ENCODE measurements around the gene PTPRT.

Gene PTPRT

DNA sequence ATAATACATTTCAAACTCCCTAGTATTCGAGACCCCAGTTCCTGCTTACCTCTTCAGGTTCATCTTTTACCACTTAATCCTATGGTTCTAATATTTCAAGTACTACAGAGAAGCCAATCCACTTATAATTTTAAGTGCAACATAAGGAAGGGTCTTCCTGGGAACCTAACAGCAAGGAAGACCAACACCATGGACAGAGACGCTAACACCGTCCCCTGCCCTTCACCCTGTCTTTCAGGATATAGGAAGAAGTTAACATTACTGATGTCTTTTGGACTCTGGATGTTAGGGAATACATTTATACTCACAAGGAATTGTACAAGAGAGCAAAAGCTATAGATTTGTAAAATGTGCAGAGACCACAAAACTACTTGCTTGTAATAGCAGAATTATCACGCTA lies 1006.6 kb downstream of the PTPRT start:
- Histone ChIP-seq H3K9me3 (ENCODE audit: control insufficient read depth, low read length) (no peaks in the 10 kb centered on the region), H3K9ac (ENCODE audit: low read length) (no peak overlapping the region), H3K36me3 (ENCODE audit: control insufficient read depth, insufficient read depth, low read length) (no peaks in the 10 kb centered on the region), H3K4me1 (ENCODE audit: control insufficient read depth, insufficient read depth, low read length) (no peaks in the 10 kb centered on the region), H3K4me3 (ENCODE audit: low read length) (no peak overlapping the region), H3K27me3 (ENCODE audit: control insufficient read depth, insufficient read depth, low read length) (no peaks in the 10 kb centered on the region)

DNA sequence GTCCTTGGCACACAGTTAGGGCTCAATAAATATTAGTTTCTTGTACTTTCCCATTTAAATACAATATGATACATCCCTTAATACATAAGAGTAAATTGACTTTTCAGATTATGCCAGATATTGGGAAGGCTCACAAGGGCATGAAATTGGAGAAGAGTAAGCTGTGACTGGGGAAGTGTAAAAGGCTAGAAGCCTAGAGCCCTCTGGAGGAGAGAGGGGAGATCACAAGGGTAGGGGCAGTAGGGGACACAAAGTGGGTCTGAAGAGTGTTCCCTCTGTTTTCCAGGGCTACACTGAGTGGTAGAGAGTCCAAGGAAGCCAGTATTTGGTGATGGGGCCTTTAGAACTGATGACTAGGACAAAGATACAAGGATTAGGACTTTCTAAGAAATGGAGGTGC lies 1008.6 kb downstream of the PTPRT start:
- Histone ChIP-seq H3K36me3 (ENCODE audit: control insufficient read depth, insufficient read depth, low read length) (no peaks in the 10 kb centered on the region), H3K9ac (ENCODE audit: low read length) (no peak overlapping the region), H3K4me3 (ENCODE audit: low read length) (no peak overlapping the region), H3K27me3 (ENCODE audit: control insufficient read depth, insufficient read depth, low read length) (no peaks in the 10 kb centered on the region), H3K9me3 (ENCODE audit: control insufficient read depth, low read length) (no peaks in the 10 kb centered on the region), H3K4me1 (ENCODE audit: control insufficient read depth, insufficient read depth, low read length) (no peaks in the 10 kb centered on the region)

DNA sequence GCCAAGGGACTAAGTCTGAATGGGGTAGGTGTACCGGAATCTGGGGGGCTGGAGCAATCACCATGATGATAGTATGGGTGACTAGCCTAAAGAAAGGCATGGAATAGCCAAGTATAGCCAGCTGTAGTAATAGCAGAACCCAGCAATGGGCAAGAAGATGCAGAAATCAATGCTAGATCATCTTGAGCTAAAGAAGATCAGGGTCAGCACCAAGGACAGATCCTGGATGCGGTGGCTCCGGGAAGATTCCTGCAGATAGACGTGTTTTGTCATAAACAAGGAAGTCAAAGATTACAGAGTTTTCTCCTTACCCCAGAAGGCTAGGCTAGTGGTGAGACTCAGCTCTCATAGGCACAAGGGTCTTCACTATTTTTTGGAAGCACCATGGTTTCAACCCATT lies 1009.9 kb downstream of the PTPRT start:
- H3K36me3 ChIP-seq (ENCODE audit: control insufficient read depth, insufficient read depth, low read length) = no peaks in the 10 kb centered on the region

DNA sequence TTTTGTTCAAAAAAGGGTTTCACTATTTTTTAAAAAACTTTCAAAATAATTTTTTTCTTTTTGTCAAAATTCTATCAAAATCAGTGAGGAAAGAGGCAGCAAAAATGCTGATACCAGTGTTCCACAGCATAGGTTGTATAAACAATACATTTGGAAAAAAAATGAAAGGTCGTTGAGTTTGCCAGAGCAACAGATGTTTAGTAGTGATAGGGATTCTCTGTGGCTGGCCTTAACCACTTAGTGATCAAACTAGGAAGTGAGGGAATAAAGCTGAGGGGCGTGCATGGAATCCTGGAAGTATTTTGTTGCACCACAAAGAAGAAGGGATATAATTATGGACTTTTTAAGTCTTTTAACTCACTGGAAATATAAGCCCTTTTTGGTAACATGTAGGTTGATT lies 1016.3 kb downstream of the PTPRT start:
- no peaks in the 10 kb centered on the region for H3K36me3 ChIP-seq (ENCODE audit: control insufficient read depth, insufficient read depth, low read length)
- no peaks in the 10 kb centered on the region for H3K9me3 ChIP-seq (ENCODE audit: control insufficient read depth, low read length)
- no peaks in the 10 kb centered on the region for H3K27me3 ChIP-seq (ENCODE audit: control insufficient read depth, insufficient read depth, low read length)
- no peak overlapping the region for H3K9ac ChIP-seq (ENCODE audit: low read length)
- no peaks in the 10 kb centered on the region for H3K4me1 ChIP-seq (ENCODE audit: control insufficient read depth, insufficient read depth, low read length)
- H3K4me3 ChIP-seq (ENCODE audit: low read length) = no peak overlapping the region

More for the DNA sequence above, 1009.9 kb downstream of the PTPRT start:
- H3K27me3 ChIP-seq (ENCODE audit: control insufficient read depth, insufficient read depth, low read length) = no peaks in the 10 kb centered on the region
- no peaks in the 10 kb centered on the region for H3K9me3 ChIP-seq (ENCODE audit: control insufficient read depth, low read length)
- no peak overlapping the region for H3K9ac ChIP-seq (ENCODE audit: low read length)
- H3K4me1 ChIP-seq (ENCODE audit: control insufficient read depth, insufficient read depth, low read length) = no peaks in the 10 kb centered on the region
- H3K4me3 ChIP-seq (ENCODE audit: low read length) = no peak overlapping the region

DNA sequence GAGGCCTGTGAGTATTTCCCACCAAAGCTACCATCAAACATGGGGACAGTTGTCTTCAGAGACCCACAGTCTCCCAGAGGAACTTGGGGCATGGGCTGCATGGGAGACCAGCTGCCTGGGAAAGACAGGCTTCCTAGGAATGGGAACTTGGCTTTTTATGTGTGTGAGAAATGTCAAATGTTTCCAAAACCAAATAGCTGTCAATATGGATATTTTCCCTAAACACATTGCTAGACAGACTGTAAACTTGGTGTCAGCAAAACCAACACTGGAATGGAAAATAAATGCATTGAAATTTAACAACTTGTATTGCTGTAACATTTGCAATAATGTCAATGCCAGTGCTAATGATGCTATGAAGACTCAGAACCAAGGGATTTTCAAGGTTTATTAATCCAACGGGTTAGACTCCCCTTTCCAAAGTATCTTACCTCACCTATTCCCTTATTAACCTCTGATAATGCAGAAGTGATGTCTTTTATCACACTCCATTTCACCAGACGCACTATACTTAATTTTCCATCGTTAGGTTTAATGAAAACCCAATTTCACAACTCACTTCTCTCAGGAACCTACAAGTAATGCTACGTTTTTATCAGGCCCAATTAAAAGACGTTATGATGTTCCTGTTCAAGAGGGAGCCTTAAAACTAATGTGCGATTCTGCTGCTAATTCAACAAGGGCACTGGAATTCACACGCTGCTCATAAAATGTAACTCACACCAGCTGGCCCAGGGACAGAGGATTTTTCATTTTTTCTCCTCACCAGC lies 1025.4 kb downstream of the PTPRT start:
- H3K9me3 ChIP-seq (ENCODE audit: control insufficient read depth, low read length) = no peaks in the 10 kb centered on the region

DNA sequence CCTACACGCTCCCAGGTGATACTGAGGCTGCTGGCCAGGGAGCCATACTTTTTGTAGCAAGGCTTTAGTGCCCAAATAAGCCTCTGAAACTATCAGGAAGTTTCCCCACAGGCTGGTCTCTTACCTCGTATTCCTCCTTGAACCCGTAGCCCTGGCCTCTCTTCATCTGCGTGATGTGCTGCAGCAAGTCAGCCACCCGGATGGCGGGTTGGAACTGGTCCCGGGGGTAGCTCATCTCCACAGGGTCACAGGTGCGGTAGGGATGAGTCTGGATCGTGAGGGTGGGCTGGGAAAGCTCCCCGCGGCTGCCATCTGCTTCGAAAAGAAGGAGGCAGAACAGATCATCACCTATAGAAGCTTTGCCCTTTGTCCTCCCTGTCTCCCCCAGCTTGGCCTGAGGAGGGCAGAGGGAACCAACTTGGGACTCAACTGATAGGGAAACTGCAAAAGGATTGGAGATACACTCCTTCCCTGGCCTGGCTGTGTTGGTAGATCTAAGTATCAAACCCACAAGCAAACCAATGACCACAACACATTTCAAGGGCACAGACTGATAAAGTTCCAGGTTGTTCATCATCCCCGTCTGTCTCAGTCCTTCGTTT lies 1028.4 kb downstream of the PTPRT start:
- no peaks in the 10 kb centered on the region for H3K36me3 ChIP-seq (ENCODE audit: control insufficient read depth, insufficient read depth, low read length)
- no peak overlapping the region for H3K4me3 ChIP-seq (ENCODE audit: low read length)
- no peak overlapping the region for H3K9ac ChIP-seq (ENCODE audit: low read length)
- no peaks in the 10 kb centered on the region for H3K27me3 ChIP-seq (ENCODE audit: control insufficient read depth, insufficient read depth, low read length)
- no peaks in the 10 kb centered on the region for H3K9me3 ChIP-seq (ENCODE audit: control insufficient read depth, low read length)
- no peaks in the 10 kb centered on the region for H3K4me1 ChIP-seq (ENCODE audit: control insufficient read depth, insufficient read depth, low read length)

More for the DNA sequence above, 1025.4 kb downstream of the PTPRT start:
- no peaks in the 10 kb centered on the region for H3K4me1 ChIP-seq (ENCODE audit: control insufficient read depth, insufficient read depth, low read length)
- no peak overlapping the region for H3K4me3 ChIP-seq (ENCODE audit: low read length)
- H3K9ac ChIP-seq (ENCODE audit: low read length) = no peak overlapping the region
- H3K27me3 ChIP-seq (ENCODE audit: control insufficient read depth, insufficient read depth, low read length) = no peaks in the 10 kb centered on the region
- no peaks in the 10 kb centered on the region for H3K36me3 ChIP-seq (ENCODE audit: control insufficient read depth, insufficient read depth, low read length)

DNA sequence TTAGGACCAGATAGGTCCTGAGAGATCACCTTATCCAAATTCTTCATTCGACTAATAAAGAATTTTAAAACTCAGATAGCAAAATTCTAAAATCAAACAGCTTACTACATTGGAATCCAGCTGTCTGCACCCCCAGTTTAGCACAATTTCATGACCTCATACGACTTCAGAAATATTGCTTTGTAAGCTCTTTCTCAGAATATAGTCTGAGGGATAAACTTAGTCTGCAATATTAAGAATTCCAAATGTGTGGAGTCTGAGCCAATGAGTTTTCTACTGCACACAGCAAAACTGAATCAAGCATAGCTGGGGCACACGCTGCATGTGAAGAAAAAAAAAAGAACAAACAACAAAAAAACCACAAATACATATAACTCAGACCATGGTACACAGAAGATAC lies 1029.9 kb downstream of the PTPRT start:
- H3K27me3 ChIP-seq (ENCODE audit: control insufficient read depth, insufficient read depth, low read length) = no peaks in the 10 kb centered on the region
- H3K4me1 ChIP-seq (ENCODE audit: control insufficient read depth, insufficient read depth, low read length) = no peaks in the 10 kb centered on the region
- no peaks in the 10 kb centered on the region for H3K9me3 ChIP-seq (ENCODE audit: control insufficient read depth, low read length)
- no peaks in the 10 kb centered on the region for H3K36me3 ChIP-seq (ENCODE audit: control insufficient read depth, insufficient read depth, low read length)
- H3K9ac ChIP-seq (ENCODE audit: low read length) = no peak overlapping the region
- H3K4me3 ChIP-seq (ENCODE audit: low read length) = no peak overlapping the region

DNA sequence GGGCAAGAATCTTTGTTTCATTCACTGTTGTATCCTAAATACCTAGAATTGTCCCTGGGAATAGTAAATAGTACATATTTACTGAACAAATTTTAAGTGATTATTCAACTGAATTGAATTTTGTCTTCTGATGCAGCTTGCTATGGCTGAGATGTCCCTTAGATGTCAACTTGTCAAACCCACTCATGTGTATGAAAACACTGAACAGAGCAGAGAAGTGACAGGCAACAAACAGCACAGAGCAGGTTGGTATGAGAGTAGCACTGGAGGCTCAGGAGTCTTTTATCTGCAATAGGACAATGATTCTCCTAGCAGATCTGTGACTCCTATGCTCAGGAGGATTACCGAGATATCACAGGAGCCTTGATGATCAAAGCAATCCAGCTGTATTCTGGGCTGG lies 1031.4 kb downstream of the PTPRT start:
- no peaks in the 10 kb centered on the region for H3K27me3 ChIP-seq (ENCODE audit: control insufficient read depth, insufficient read depth, low read length)
- no peak overlapping the region for H3K4me3 ChIP-seq (ENCODE audit: low read length)
- H3K36me3 ChIP-seq (ENCODE audit: control insufficient read depth, insufficient read depth, low read length) = no peaks in the 10 kb centered on the region

DNA sequence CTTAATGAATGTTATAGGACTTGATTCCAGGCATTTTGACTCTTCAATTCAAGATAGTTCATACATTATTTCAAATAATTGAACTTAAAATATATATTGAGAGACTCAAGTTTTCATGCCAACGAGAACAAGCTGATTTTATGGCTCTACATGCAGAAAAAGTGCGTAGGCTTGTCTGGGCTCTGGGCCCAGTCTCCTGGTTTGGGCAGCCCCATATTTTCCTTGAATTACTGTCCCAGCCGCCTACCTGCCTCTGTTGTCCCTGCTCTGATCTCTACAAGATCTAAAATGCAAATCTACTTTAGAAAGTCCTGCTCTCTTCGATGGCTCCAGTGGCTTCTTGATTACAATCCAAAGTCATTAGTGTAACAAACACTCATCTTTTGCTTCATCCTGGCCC lies 1034.1 kb downstream of the PTPRT start:
- no peaks in the 10 kb centered on the region for H3K36me3 ChIP-seq (ENCODE audit: control insufficient read depth, insufficient read depth, low read length)
- H3K9me3 ChIP-seq (ENCODE audit: control insufficient read depth, low read length) = no peaks in the 10 kb centered on the region
- H3K9ac ChIP-seq (ENCODE audit: low read length) = no peak overlapping the region
- H3K4me3 ChIP-seq (ENCODE audit: low read length) = no peak overlapping the region
- H3K4me1 ChIP-seq (ENCODE audit: control insufficient read depth, insufficient read depth, low read length) = no peaks in the 10 kb centered on the region
- no peaks in the 10 kb centered on the region for H3K27me3 ChIP-seq (ENCODE audit: control insufficient read depth, insufficient read depth, low read length)

More for the DNA sequence above, 1031.4 kb downstream of the PTPRT start:
- no peak overlapping the region for H3K9ac ChIP-seq (ENCODE audit: low read length)
- no peaks in the 10 kb centered on the region for H3K9me3 ChIP-seq (ENCODE audit: control insufficient read depth, low read length)
- H3K4me1 ChIP-seq (ENCODE audit: control insufficient read depth, insufficient read depth, low read length) = no peaks in the 10 kb centered on the region

DNA sequence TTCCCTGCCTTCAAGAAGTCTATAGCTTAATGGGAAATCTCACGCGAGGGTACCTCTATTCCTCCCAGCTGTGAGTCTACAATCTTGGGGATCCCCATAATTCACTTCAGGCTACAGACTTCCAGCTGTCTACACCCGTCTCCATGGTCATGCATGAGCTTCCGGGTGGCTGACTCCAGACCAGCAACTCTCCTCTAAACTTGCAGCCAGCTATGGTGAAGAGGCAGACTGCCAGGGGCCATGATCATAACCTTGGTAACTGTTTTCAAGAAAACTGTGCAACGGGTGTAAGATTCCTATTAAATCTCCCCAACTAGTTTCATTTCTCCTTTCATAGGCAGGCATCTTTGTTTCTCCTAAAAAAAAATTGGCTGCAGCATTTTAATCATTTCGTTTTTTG lies 1037.1 kb downstream of the PTPRT start:
- no peak overlapping the region for H3K4me3 ChIP-seq (ENCODE audit: low read length)
- no peak overlapping the region for H3K9ac ChIP-seq (ENCODE audit: low read length)
- H3K27me3 ChIP-seq (ENCODE audit: control insufficient read depth, insufficient read depth, low read length) = no peaks in the 10 kb centered on the region
- no peaks in the 10 kb centered on the region for H3K4me1 ChIP-seq (ENCODE audit: control insufficient read depth, insufficient read depth, low read length)
- H3K36me3 ChIP-seq (ENCODE audit: control insufficient read depth, insufficient read depth, low read length) = no peaks in the 10 kb centered on the region
- H3K9me3 ChIP-seq (ENCODE audit: control insufficient read depth, low read length) = no peaks in the 10 kb centered on the region

DNA sequence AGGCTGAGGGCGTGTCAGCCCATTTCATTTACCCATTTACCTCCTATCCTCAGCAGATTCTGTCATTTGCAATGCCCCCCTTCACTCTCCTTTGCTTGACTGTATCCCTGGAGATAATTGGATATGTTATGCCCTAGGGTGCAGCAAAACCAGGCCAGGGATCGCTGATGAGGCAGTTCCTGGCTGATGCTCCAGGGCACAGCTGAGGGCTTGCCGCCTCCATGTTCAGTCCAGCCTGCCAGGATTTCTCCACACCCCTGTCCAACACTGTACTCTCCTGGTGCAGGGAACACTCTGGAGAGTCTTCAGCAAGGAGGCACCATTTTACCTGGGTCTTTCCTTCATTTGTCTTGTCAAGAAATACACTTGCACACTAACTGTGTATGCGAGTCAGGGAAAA lies 1039.5 kb downstream of the PTPRT start:
- H3K4me1 ChIP-seq (ENCODE audit: control insufficient read depth, insufficient read depth, low read length) = no peaks in the 10 kb centered on the region
- H3K36me3 ChIP-seq (ENCODE audit: control insufficient read depth, insufficient read depth, low read length) = no peaks in the 10 kb centered on the region
- no peak overlapping the region for H3K9ac ChIP-seq (ENCODE audit: low read length)
- no peak overlapping the region for H3K4me3 ChIP-seq (ENCODE audit: low read length)
- H3K27me3 ChIP-seq (ENCODE audit: control insufficient read depth, insufficient read depth, low read length) = no peaks in the 10 kb centered on the region
- H3K9me3 ChIP-seq (ENCODE audit: control insufficient read depth, low read length) = no peaks in the 10 kb centered on the region

DNA sequence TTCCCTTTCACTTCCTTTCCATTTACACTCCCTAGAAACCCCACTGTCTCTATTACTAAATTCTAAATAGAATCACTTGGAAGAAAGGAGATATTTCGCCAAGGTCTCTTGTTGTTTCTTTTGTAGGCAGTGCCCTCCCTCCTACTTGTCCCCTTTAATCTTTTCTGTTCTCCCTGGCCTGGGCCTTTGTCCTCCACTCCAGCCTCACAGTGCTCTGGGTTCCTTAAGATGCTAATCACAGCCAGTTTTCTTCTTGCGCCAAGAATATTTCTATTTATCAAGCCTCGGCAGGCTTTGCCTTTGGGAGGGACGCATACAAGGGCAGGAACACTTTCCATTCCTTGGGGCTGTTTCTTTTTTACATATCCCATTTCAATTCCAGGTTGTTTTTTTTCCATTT lies 1051.0 kb downstream of the PTPRT start:
- Histone ChIP-seq H3K4me3 (ENCODE audit: low read length) (no peak overlapping the region), H3K9me3 (ENCODE audit: control insufficient read depth, low read length) (no peaks in the 10 kb centered on the region), H3K27me3 (ENCODE audit: control insufficient read depth, insufficient read depth, low read length) (no peaks in the 10 kb centered on the region), H3K36me3 (ENCODE audit: control insufficient read depth, insufficient read depth, low read length) (no peaks in the 10 kb centered on the region), H3K9ac (ENCODE audit: low read length) (no peak overlapping the region), H3K4me1 (ENCODE audit: control insufficient read depth, insufficient read depth, low read length) (no peaks in the 10 kb centered on the region)
